PFSK-1 (cell line): ENCODE measurements around the gene ETV4.

Source experiments
- FOXP2 ChIP-seq: optimal IDR thresholded peaks from 2 replicates; pipeline ENCODE3; 2011; ENCODE audit warnings: borderline replicate concordance, control low read depth, inconsistent platforms; ENCODE audit not compliant: insufficient read depth; ENCODE audit errors: extremely low read length, extremely low read depth
- POLR2AphosphoS5 ChIP-seq: IDR thresholded peaks from 2 replicates; pipeline ENCODE4 v1.6.1; 2012; ENCODE audit warnings: low read depth, mild to moderate bottlenecking, control low read depth, low read length, moderate library complexity
- REST ChIP-seq, 2 experiments: IDR thresholded peaks; 2 replicates each; pipeline versions ENCODE4 v1.6.1 to v1.8.0; 2011 to 2012; ENCODE audit warnings: low read depth in 2 of 2, low read length in 2 of 2, control low read depth in 1 of 2, inconsistent platforms in 1 of 2, mild to moderate bottlenecking in 1 of 2, moderate library complexity in 1 of 2; ENCODE audit not compliant: insufficient read depth in 1 of 2
- SIN3A ChIP-seq: IDR thresholded peaks from 2 replicates; pipeline ENCODE4 v1.6.1; 2012; ENCODE audit warnings: mild to moderate bottlenecking, low read length, moderate library complexity, borderline replicate concordance; ENCODE audit not compliant: insufficient read depth
- TAF1 ChIP-seq: IDR thresholded peaks from 2 replicates; pipeline ENCODE4 v1.6.1; 2012; ENCODE audit warnings: low read length, control low read depth, borderline replicate concordance; ENCODE audit not compliant: insufficient read depth

ETV4 gene

GRCh38 chr17:43581613-43582012 is 35.5 kb upstream of the ETV4 start:
- TF ChIP-seq TAF1 (no peak), FOXP2 (no peak), SIN3A (no peak), POLR2AphosphoS5 (no peak), REST (IDR thresholded peaks at IDR 0.05; ENCODE audit: insufficient read depth in 1 of 2, low read depth in 2 of 2, low read length in 2 of 2) (no peak)

GRCh38 chr17:43581130-43581529 is 35.0 kb upstream of the ETV4 start:
- no peak for TF ChIP-seq TAF1
- TF ChIP-seq REST (IDR thresholded peaks at IDR 0.05; ENCODE audit: insufficient read depth in 1 of 2, low read depth in 2 of 2, low read length in 2 of 2), result no peak
- TF ChIP-seq SIN3A, result no peak
- TF ChIP-seq FOXP2, result no peak
- no peak for TF ChIP-seq POLR2AphosphoS5

- TF ChIP-seq POLR2AphosphoS5, result no peak
- no peak for TF ChIP-seq TAF1
- TF ChIP-seq SIN3A, result no peak
- TF ChIP-seq REST (IDR thresholded peaks at IDR 0.05; ENCODE audit: insufficient read depth in 1 of 2, low read depth in 2 of 2, low read length in 2 of 2), result no peak
- no peak for TF ChIP-seq FOXP2
These were observed 33.5 kb upstream of the ETV4 start for GRCh38 chr17:43579566-43580140.

GRCh38 chr17:43578699-43579565 is 32.8 kb upstream of the ETV4 start:
- TF ChIP-seq REST (IDR thresholded peaks at IDR 0.05; ENCODE audit: insufficient read depth in 1 of 2, low read depth in 2 of 2, low read length in 2 of 2), result 0 out of 4 replicates have a peak, but pooled peaks of 1 of the 2 experiments have one; percentile 15
- no peak for TF ChIP-seq FOXP2

- TF ChIP-seq POLR2AphosphoS5 (no peak), TAF1 (no peak), FOXP2 (no peak), SIN3A (no peak), REST (IDR thresholded peaks at IDR 0.05; ENCODE audit: insufficient read depth in 1 of 2, low read depth in 2 of 2, low read length in 2 of 2) (no peak)
These were observed 32.2 kb upstream of the ETV4 start for GRCh38 chr17:43578404-43578698.
